Right lobe of liver (tissue), 6 donors: ENCODE results near the gene ART5. TPM values are rescaled to one million over a fixed set of nuclear protein-coding genes. Genes with fewer than 3 reads are reported as not detected.

Source experiments
- ATAC-seq, 4 donors: fragments of 200-7000 bp; cut with Tn5 transposase; one replicate each; pipeline ENCODE4 v1.9.1; 2020; ENCODE audit warnings: mild to moderate bottlenecking in 4 of 4, moderate library complexity in 4 of 4
- DNase-seq, 3 donors: peaks; one replicate each; pipeline ENCODE4 v3.0.0-alpha.2; 2020
- H3K27ac ChIP-seq, 3 donors: fragments of 200-600 bp; one replicate each; pipeline ENCODE4 v1.8.0; 2022
- H3K27me3 ChIP-seq, 2 donors: fragments of 200-600 bp; one replicate each; pipeline ENCODE4 v1.8.0; 2022
- H3K36me3 ChIP-seq, 4 donors: fragments of 200-600 bp; sonication (generic) in 1 of 4; one replicate each; pipeline versions ENCODE4 v1.5.1 to v1.8.0; 2017 to 2022; ENCODE audit warnings: control low read depth in 1 of 4
- H3K4me1 ChIP-seq, 4 donors: fragments of 200-600 bp; sonication (generic) in 1 of 4; one replicate each; pipeline versions ENCODE4 v1.5.1 to v1.8.0; 2017 to 2022; ENCODE audit warnings: control low read depth in 1 of 4
- H3K4me3 ChIP-seq, 3 donors: fragments of 200-600 bp; one replicate each; pipeline ENCODE4 v1.8.0; 2022
- H3K9me3 ChIP-seq, 4 donors: fragments of 200-600 bp; sonication (generic) in 1 of 4; one replicate each; pipeline versions ENCODE4 v1.5.1 to v1.8.0; 2017 to 2022; ENCODE audit warnings: control low read depth in 1 of 4
- CTCF ChIP-seq, 4 donors: fragments of 200-600 bp in 3 of 4; fragments of 450-650 bp in 1 of 4; IDR thresholded peaks; one replicate each; pipeline versions ENCODE4 v1.5.1 to v1.8.0; 2016 to 2022; ENCODE audit warnings: antibody characterized with exemption in 4 of 4, mild to moderate bottlenecking in 2 of 4
- POLR2A ChIP-seq: fragments of 450-650 bp; IDR thresholded peaks from one replicate; pipeline ENCODE4 v1.6.1; 2017; ENCODE audit warnings: antibody characterized with exemption, mild to moderate bottlenecking
- WGBS: methylation state at CpG from one replicate; pipeline ENCODE4 v1.1.6; 2018; ENCODE audit warnings: low coverage, low lambda C conversion rate; ENCODE audit not compliant: insufficient coverage; ENCODE audit errors: missing lambda C conversion rate; 5-methylcytosine and 5-hydroxymethylcytosine counted together
- intact Hi-C, 2 donors: fragments of 100-400 bp; cut with DNase I; formaldehyde crosslinking; loops; one replicate each; pipeline versions ENCODE4 v1.11.2 to v1.14.1; 2022
- total RNA-seq, 6 experiments: library from RNA; depleted of rRNA in 2 of 6; stranded (reverse); fragments of >200 nt in 2 of 6; fragmentation: NEBNext Ultra II Directional in 3 of 6; extraction: Animal tissue kit (Norgen Biotek cat#: 25700) in 3 of 6; gene quantifications; one replicate each; pipeline versions ENCODE4 v1.1.0 to v1.2.4, GENCODE V29; 2016 to 2023
- donor health status: DM: no; HTN: yes; CAD: no.
- donor health status: DM: no; HTN: no; CAD: no.
- donor health status: DM: no; HTN: no; CAD: no.
- donor health status: DM: no; HTN: yes; CAD: no.
- donor health status: DM: no; HTN: yes; CAD: no.

ART5 gene
- total RNA-seq, 6 experiments from 2014 or later: 0.35 to 0.59 TPM; not detected in 4

GRCh38 chr11:3614742-3615171, 27.0 kb downstream of the ART5 start:
- Histone ChIP-seq H3K27me3 (no peaks in the 10 kb centered on the region), H3K4me3 (no peak overlapping the region), H3K9me3 (no peaks in the 10 kb centered on the region), H3K4me1 (no peaks in the 10 kb centered on the region), H3K27ac (no peak overlapping the region), H3K36me3 (no peaks in the 10 kb centered on the region)
- TF ChIP-seq POLR2A (no peak), CTCF (IDR thresholded peaks at IDR 0.05) (no peak)
- intact Hi-C loops: no loop called here
- no peak for DNase-seq
- peak in 3 of 4 donors; percentile 18 to 59 (median 52) for ATAC-seq
- 38% methylated on average over 5 of the region's 5 CpGs for WGBS

GRCh38 chr11:3613998-3614741, 27.6 kb downstream of the ART5 start:
- ATAC-seq: peak in 1 of 4 donors; percentile 27
- no peaks in the 10 kb centered on the region for H3K9me3 ChIP-seq
- H3K36me3 ChIP-seq: no peaks in the 10 kb centered on the region
- H3K4me3 ChIP-seq: no peak overlapping the region
- 57% methylated on average over 10 of the region's 10 CpGs for WGBS
- TF ChIP-seq POLR2A (no peak), CTCF (IDR thresholded peaks at IDR 0.05) (no peak)
- no peaks in the 10 kb centered on the region for H3K27me3 ChIP-seq
- H3K27ac ChIP-seq: no peak overlapping the region
- DNase-seq: no peak
- H3K4me1 ChIP-seq: no peaks in the 10 kb centered on the region
- intact Hi-C loops: no loop called here

GRCh38 chr11:3611976-3612678, 29.7 kb downstream of the ART5 start:
- no peak for TF ChIP-seq POLR2A
- no peak for TF ChIP-seq CTCF (IDR thresholded peaks at IDR 0.05)
- Histone ChIP-seq H3K4me3 (no peak overlapping the region), H3K36me3 (no peaks in the 10 kb centered on the region), H3K27me3 (no peaks in the 10 kb centered on the region), H3K4me1 (no peaks in the 10 kb centered on the region), H3K27ac (no peak overlapping the region), H3K9me3 (no peaks in the 10 kb centered on the region)
- DNase-seq (no peak), ATAC-seq (no peak)
- WGBS: 65% methylated on average over 3 of the region's 3 CpGs
- intact Hi-C loops: no loop called here

GRCh38 chr11:3610846-3611245, 30.9 kb downstream of the ART5 start:
- ATAC-seq: no peak
- 76% methylated on average over 4 of the region's 4 CpGs for WGBS
- DNase-seq: no peak
- H3K4me1 ChIP-seq: no peaks in the 10 kb centered on the region
- no peaks in the 10 kb centered on the region for H3K9me3 ChIP-seq
- H3K4me3 ChIP-seq: no peak overlapping the region
- TF ChIP-seq CTCF (IDR thresholded peaks at IDR 0.05): no peak
- no peak for TF ChIP-seq POLR2A
- no peaks in the 10 kb centered on the region for H3K27me3 ChIP-seq
- no peak overlapping the region for H3K27ac ChIP-seq
- intact Hi-C loops: no loop called here
- H3K36me3 ChIP-seq: no peaks in the 10 kb centered on the region
